Neuronal stem cell (in vitro differentiated cells): ENCODE data around the gene HEMK1.

ENCODE experiments used
- DNase-seq: peaks from one replicate; pipeline ENCODE4 v3.0.0-alpha.2; 2013; ENCODE audit warnings: low spot score
- H2AFZ ChIP-seq: one replicate; pipeline ENCODE4 v1.6.1; 2013; ENCODE audit warnings: mild to moderate bottlenecking, low read length, inconsistent platforms
- H2AK5ac ChIP-seq: 2 replicates; pipeline ENCODE4 v1.6.1; 2013; ENCODE audit warnings: low read depth, mild to moderate bottlenecking, inconsistent platforms, low read length, moderate library complexity, mixed read lengths
- H2BK120ac ChIP-seq: 2 replicates; pipeline ENCODE4 v1.6.1; 2013; ENCODE audit warnings: low read depth, mild to moderate bottlenecking, inconsistent platforms, low read length, moderate library complexity, mixed read lengths
- H2BK12ac ChIP-seq: one replicate; pipeline ENCODE4 v1.6.1; 2013; ENCODE audit warnings: low read length, inconsistent platforms
- H2BK15ac ChIP-seq: 2 replicates; pipeline ENCODE4 v1.6.1; 2013; ENCODE audit warnings: mild to moderate bottlenecking, low read length, inconsistent platforms, mixed read lengths
- H2BK5ac ChIP-seq: one replicate; pipeline ENCODE4 v1.6.1; 2013; ENCODE audit warnings: inconsistent platforms, mild to moderate bottlenecking, low read length, moderate library complexity
- H3K14ac ChIP-seq: one replicate; pipeline ENCODE4 v1.6.1; 2013; ENCODE audit warnings: low read length, inconsistent platforms
- H3K18ac ChIP-seq: 2 replicates; pipeline ENCODE4 v1.6.1; 2013; ENCODE audit warnings: low read length, inconsistent platforms
- H3K23ac ChIP-seq: 2 replicates; pipeline ENCODE4 v1.6.1; 2013; ENCODE audit warnings: low read depth, mild to moderate bottlenecking, mixed read lengths, low read length, inconsistent platforms; ENCODE audit not compliant: poor library complexity
- H3K27ac ChIP-seq: replicated peaks from 3 replicates; pipeline ENCODE4 v1.5.1; 2013; ENCODE audit warnings: low read length, inconsistent platforms
- H3K27me3 ChIP-seq, 3 experiments: 2 replicates each; pipeline ENCODE4 v1.6.1; 2013; ENCODE audit warnings: low read length in 3 of 3, mild to moderate bottlenecking in 2 of 3, inconsistent platforms in 1 of 3, low read depth in 1 of 3, mixed read lengths in 1 of 3, moderate library complexity in 1 of 3; ENCODE audit not compliant: control insufficient read depth in 3 of 3, insufficient read depth in 3 of 3
- H3K36me3 ChIP-seq, 2 donors: replicated peaks in 1 of 2; 2 replicates each; pipeline ENCODE4 v1.6.1; 2013; ENCODE audit warnings: low read length in 2 of 2; ENCODE audit not compliant: control insufficient read depth in 2 of 2, insufficient read depth in 2 of 2
- H3K4ac ChIP-seq: 2 replicates; pipeline ENCODE4 v1.6.1; 2013; ENCODE audit warnings: inconsistent platforms, mild to moderate bottlenecking, low read length, moderate library complexity
- H3K4me1 ChIP-seq, 2 donors: 1 replicate in 1 of 2; 2 replicates in 1 of 2; pipeline ENCODE4 v1.6.1; 2013; ENCODE audit warnings: low read length in 2 of 2, low read depth in 1 of 2; ENCODE audit not compliant: control insufficient read depth in 2 of 2, insufficient read depth in 1 of 2
- H3K4me2 ChIP-seq: one replicate; pipeline ENCODE4 v1.6.1; 2013; ENCODE audit warnings: mild to moderate bottlenecking, low read length, inconsistent platforms; ENCODE audit not compliant: insufficient read depth, poor library complexity, severe bottlenecking
- H3K4me3 ChIP-seq, 2 donors: 2 replicates each; pipeline ENCODE4 v1.5.1; 2013; ENCODE audit warnings: low read length in 2 of 2, mild to moderate bottlenecking in 2 of 2, inconsistent platforms in 1 of 2, moderate library complexity in 1 of 2
- H3K79me1 ChIP-seq: one replicate; pipeline ENCODE4 v1.6.1; 2013; ENCODE audit warnings: low read depth, mild to moderate bottlenecking, inconsistent platforms, low read length, moderate library complexity
- H3K9ac ChIP-seq: one replicate; pipeline ENCODE4 v1.6.1; 2013; ENCODE audit warnings: mild to moderate bottlenecking, low read depth, low read length, inconsistent platforms; ENCODE audit not compliant: poor library complexity
- H3K9me3 ChIP-seq, 2 donors: replicated peaks in 1 of 2; 2 replicates each; pipeline versions ENCODE3 to v1.6.1; 2013; ENCODE audit warnings: low read length in 2 of 2, mild to moderate bottlenecking in 2 of 2, inconsistent platforms in 1 of 2, low read depth in 1 of 2, mixed read lengths in 1 of 2, moderate library complexity in 1 of 2; ENCODE audit not compliant: control insufficient read depth in 2 of 2, insufficient read depth in 1 of 2
- H4K8ac ChIP-seq: one replicate; pipeline ENCODE4 v1.6.1; 2013; ENCODE audit warnings: low read depth, mild to moderate bottlenecking, inconsistent platforms, low read length, moderate library complexity
- H4K91ac ChIP-seq: one replicate; pipeline ENCODE4 v1.6.1; 2013; ENCODE audit warnings: low read length, low read depth, mild to moderate bottlenecking, inconsistent platforms; ENCODE audit not compliant: poor library complexity
- WGBS, 2 donors: extraction: QIAGEN DNeasy Blood & Tissue Kit; methylation state at CpG; one replicate each; pipeline ENCODE4 v1.1.7; 2013; ENCODE audit warnings: missing lambda C conversion rate in 2 of 2, mixed read lengths in 1 of 2; ENCODE audit not compliant: insufficient read length in 2 of 2, insufficient replicate concordance in 1 of 2; ENCODE audit errors: extremely low coverage in 2 of 2; 5-methylcytosine and 5-hydroxymethylcytosine counted together

The HEMK1 gene

DNA sequence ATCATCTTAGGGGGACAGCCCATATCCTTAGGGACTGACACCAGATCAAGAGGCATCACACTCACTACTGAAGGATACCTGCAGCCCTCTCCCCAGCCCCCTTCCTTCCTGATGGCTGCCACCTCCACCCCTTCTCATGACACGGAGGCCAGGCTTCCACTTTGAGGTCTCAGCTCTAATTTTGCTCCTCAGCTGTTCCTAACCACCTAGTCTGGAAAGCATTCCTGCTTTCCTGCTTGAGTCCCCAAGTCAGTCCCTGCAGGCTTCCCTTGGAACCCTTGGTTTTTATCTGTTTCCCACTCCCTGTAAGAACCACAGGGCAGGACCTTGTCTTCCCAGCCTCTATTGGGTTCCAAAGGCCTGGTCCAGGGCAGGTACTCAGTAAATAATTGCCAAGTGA lies 5.0 kb upstream of the HEMK1 start:
- no peak overlapping the region for H2AK5ac ChIP-seq
- DNase-seq = no peak
- no CpG with 5 or more reads among the region's 1 CpG for WGBS, 2 donors
- no peak overlapping the region for H2BK5ac ChIP-seq
- no peak overlapping the region for H2AFZ ChIP-seq
- no peak overlapping the region for H3K4me2 ChIP-seq
- H3K9me3 ChIP-seq = no peaks in the 10 kb centered on the region
- H3K4me1 ChIP-seq = peaks cover 0 to 9% of the 10 kb centered on the region in 2 donors
- no peak overlapping the region for H4K8ac ChIP-seq
- no peak overlapping the region for H3K14ac ChIP-seq
- no peak overlapping the region for H3K4ac ChIP-seq
- no peak overlapping the region for H2BK15ac ChIP-seq
- H3K23ac ChIP-seq = no peak overlapping the region
- H3K27ac ChIP-seq = no peak overlapping the region
- no peak overlapping the region for H2BK12ac ChIP-seq
- H3K4me3 ChIP-seq = no peak overlapping the region
- peaks cover 0 to 69% (median 4%) of the 10 kb centered on the region in 3 experiments for H3K27me3 ChIP-seq
- peaks cover 0 to 1% of the 10 kb centered on the region in 2 donors for H3K36me3 ChIP-seq
- H3K9ac ChIP-seq = no peak overlapping the region
- no peak overlapping the region for H3K18ac ChIP-seq
- H4K91ac ChIP-seq = no peak overlapping the region
- H2BK120ac ChIP-seq = no peak overlapping the region
- no peaks in the 10 kb centered on the region for H3K79me1 ChIP-seq

DNA sequence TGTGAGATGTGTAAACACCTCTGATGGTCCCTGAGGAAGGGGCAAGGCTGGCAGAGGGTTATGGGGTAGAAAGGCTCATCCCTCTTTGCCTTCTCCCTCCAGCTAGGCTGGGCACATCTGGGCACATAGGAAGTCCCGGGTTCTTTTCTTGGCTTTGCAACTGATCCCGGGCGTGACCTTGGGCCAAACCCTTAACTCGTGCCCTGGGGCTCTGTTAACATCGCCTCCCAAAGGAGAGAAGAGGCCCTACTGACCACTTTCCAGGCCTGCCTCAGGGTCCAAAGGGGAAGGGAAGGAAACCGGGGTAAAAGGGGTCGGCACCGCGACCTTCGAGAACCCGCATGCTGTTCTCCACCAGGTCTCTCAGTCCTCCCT lies 2.3 kb upstream of the HEMK1 start:
- Histone ChIP-seq H3K4ac (no peak overlapping the region), H3K27ac (no peak overlapping the region), H2BK120ac (no peak overlapping the region), H2BK12ac (no peak overlapping the region), H4K8ac (no peak overlapping the region), H3K4me3 (peak overlapping the region; percentile 32 to 79), H4K91ac (no peak overlapping the region), H3K18ac (peak overlapping the region; percentile 91), H3K36me3 (peaks cover 0 to 1% of the 10 kb centered on the region in 2 donors), H3K9ac (peak overlapping the region; percentile 38), H3K79me1 (no peaks in the 10 kb centered on the region), H2BK5ac (peak overlapping the region; percentile 59), H2BK15ac (peak overlapping the region; percentile 1), H3K4me1 (peaks cover 5 to 9% of the 10 kb centered on the region in 2 donors), H2AFZ (peak overlapping the region; percentile 83), H3K14ac (no peak overlapping the region), H2AK5ac (peak overlapping the region; percentile 20), H3K9me3 (no peaks in the 10 kb centered on the region), H3K4me2 (peak overlapping the region; percentile 80), H3K27me3 (peaks cover 0 to 60% (median 4%) of the 10 kb centered on the region in 3 experiments), H3K23ac (no peak overlapping the region)
- no CpG with 5 or more reads among the region's 11 CpGs for WGBS, 2 donors
- DNase-seq = no peak

DNA sequence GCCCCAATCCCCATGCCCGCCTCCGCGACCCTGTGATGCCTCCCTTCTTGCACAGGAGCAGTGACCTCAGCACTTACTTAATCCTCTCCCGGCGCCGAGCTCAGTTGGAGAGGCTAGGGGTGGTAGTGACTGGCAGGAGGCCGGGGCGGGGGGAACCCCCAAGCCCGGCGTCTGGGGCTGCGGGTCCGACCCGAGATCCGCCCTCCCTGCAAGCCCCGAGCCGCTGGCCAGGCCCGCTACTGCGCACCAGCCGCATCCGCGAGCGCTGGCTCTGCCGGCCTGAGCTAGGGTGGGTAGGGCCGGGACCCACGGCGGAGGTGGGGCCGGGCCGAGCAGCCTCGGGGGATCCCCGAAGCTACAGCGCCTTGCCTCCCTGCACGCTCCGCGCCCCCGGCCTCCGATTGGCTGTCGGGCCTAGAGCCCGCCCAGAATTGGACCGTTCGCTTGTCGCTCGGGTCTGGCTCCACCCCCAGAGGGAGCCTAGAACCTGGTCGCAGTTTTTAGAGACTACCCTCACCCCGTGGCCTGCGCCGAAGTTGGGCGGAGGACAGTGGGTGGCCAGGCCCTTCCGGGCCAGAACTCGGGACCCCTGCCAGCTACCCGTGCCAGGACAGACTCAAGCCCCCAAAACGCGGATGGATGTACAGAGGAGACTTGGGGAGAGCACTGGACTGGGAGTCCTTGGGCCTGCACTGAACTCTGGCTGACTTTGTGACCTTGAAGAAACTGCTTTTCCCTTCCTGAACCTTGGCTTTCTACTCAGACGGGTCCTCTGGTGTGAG lies 1.7 kb upstream of the HEMK1 start, which contains the start of gene C3orf18:
TSS of gene C3orf18 (minus strand) at position 362 of the 782 bp plus-strand sequence. CDS start 2,048 bp downstream, outside the sequence.
- no peak within 1 kb of the TSS for H2BK120ac ChIP-seq
- H3K4me1 ChIP-seq = peaks cover 5 to 9% of the 10 kb centered on the region in 2 donors
- peak within 1 kb of the TSS; percentile 23 for H3K23ac ChIP-seq
- peak within 1 kb of the TSS; percentile 80 for H3K4me2 ChIP-seq
- H3K18ac ChIP-seq = peak within 1 kb of the TSS; percentile 91
- no peak within 1 kb of the TSS for H3K4ac ChIP-seq
- peak within 1 kb of the TSS; percentile 100 for H2AFZ ChIP-seq
- H3K9ac ChIP-seq = peak within 1 kb of the TSS; percentile 76
- H2BK15ac ChIP-seq = peak within 1 kb of the TSS; percentile 62
- H3K27ac ChIP-seq = no peak within 1 kb of the TSS
- H3K36me3 ChIP-seq = peaks cover 1 to 3% of the 10 kb centered on the region in 2 donors
- DNase-seq = peak; percentile 87
- WGBS, 2 donors = no CpG with 5 or more reads among the region's 53 CpGs
- no peak within 1 kb of the TSS for H3K14ac ChIP-seq
- peak within 1 kb of the TSS; percentile 67 for H2BK5ac ChIP-seq
- peaks cover 0 to 55% (median 4%) of the 10 kb centered on the region in 3 experiments for H3K27me3 ChIP-seq
- H3K79me1 ChIP-seq = no peaks in the 10 kb centered on the region
- no peak within 1 kb of the TSS for H4K8ac ChIP-seq
- H2BK12ac ChIP-seq = no peak within 1 kb of the TSS
- peak within 1 kb of the TSS; percentile 79 to 96 for H3K4me3 ChIP-seq
- peak within 1 kb of the TSS; percentile 30 for H2AK5ac ChIP-seq
- H4K91ac ChIP-seq = no peak within 1 kb of the TSS
- no peaks in the 10 kb centered on the region for H3K9me3 ChIP-seq

DNA sequence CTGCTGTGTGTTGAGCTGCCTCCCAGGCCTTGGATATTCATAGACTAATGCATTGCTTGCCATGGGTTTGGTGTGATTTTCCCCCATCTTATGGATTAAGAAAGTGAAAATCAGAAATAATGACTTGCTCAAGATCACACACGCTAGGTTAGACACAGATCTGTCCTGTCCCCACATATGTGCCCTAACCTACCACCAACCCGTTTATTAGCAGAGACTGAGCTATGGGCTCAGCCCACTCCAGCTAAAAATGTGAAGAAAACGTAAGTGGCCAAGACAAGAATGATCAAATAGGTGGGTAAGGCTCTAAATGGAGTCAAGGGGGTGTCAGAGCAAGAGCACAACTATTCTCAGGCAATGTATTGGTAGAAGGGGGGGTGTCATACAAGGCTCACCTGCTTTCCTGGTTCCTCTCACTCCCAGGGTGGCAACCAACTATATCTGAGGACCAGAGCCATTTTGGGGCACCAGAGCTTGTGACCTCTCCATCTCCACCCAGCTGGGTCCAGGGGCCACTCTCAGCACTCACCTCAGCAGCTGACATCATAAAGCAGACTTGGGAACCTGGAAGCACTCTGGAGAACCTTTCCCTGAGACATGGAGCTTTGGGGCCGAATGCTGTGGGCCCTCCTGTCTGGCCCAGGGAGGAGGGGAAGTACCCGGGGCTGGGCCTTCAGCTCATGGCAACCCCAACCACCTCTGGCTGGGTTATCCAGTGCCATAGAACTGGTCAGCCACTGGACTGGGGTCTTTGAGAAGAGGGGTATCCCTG lies 1.4 kb downstream of the HEMK1 start:
- Histone ChIP-seq H2BK5ac (no peak overlapping the region), H2BK12ac (no peak overlapping the region), H2BK15ac (no peak overlapping the region), H3K27me3 (peaks cover 0 to 25% (median 4%) of the 10 kb centered on the region in 3 experiments), H3K4me1 (peaks cover 5 to 9% of the 10 kb centered on the region in 2 donors), H3K4ac (no peak overlapping the region), H3K9ac (no peak overlapping the region), H3K23ac (no peak overlapping the region), H3K79me1 (no peaks in the 10 kb centered on the region), H3K18ac (no peak overlapping the region), H2AFZ (no peak overlapping the region), H3K9me3 (no peaks in the 10 kb centered on the region), H4K91ac (no peak overlapping the region), H2AK5ac (no peak overlapping the region), H3K27ac (no peak overlapping the region), H4K8ac (no peak overlapping the region), H3K36me3 (peaks cover 1 to 18% of the 10 kb centered on the region in 2 donors), H3K4me2 (no peak overlapping the region), H3K14ac (no peak overlapping the region), H3K4me3 (peak overlapping the region in 1 of 2 donors; percentile 96), H2BK120ac (no peak overlapping the region)
- DNase-seq = no peak
- no CpG with 5 or more reads among the region's 5 CpGs for WGBS, 2 donors
